Spleen (tissue), 7 donors: ENCODE measurements around the gene ASTE1.
"Not testable (repeated sequence)": the region's sequence is repeated elsewhere in the genome, so short reads cannot be mapped to it uniquely, and the experiment has no call there.

Experiments used
- CTCF ChIP-seq, 11 experiments: fragments of 200-600 bp in 7 of 11; fragments of 450-650 bp in 4 of 11; sonication (generic) in 4 of 11; IDR thresholded peaks in 8 of 11; conservative IDR thresholded peaks in 3 of 11; 1 replicate in 7 of 11; 2 replicates in 4 of 11; pipeline versions ENCODE4 v1.4.0 to v1.8.0; 2016 to 2021; ENCODE audit warnings: antibody characterized with exemption in 11 of 11, inconsistent platforms in 4 of 11, mild to moderate bottlenecking in 1 of 11
- POLR2A ChIP-seq, 3 donors: fragments of 450-650 bp; IDR thresholded peaks; one replicate each; pipeline ENCODE4 v1.5.1; 2017; ENCODE audit warnings: antibody characterized with exemption in 3 of 3, mild to moderate bottlenecking in 1 of 3
- POLR2AphosphoS5 ChIP-seq, 3 donors: sonication (generic); formaldehyde crosslinking; IDR thresholded peaks; one replicate each; pipeline ENCODE4 v1.5.1; 2017; ENCODE audit warnings: antibody characterized with exemption in 3 of 3
- donor health status: DM: no; HTN: no; CAD: no; lungs with moderate emphysema.
- donor health status: DM: no; HTN: no; CAD: no.
- donor health status: DM: no; HTN: no; CAD: no.

DNA sequence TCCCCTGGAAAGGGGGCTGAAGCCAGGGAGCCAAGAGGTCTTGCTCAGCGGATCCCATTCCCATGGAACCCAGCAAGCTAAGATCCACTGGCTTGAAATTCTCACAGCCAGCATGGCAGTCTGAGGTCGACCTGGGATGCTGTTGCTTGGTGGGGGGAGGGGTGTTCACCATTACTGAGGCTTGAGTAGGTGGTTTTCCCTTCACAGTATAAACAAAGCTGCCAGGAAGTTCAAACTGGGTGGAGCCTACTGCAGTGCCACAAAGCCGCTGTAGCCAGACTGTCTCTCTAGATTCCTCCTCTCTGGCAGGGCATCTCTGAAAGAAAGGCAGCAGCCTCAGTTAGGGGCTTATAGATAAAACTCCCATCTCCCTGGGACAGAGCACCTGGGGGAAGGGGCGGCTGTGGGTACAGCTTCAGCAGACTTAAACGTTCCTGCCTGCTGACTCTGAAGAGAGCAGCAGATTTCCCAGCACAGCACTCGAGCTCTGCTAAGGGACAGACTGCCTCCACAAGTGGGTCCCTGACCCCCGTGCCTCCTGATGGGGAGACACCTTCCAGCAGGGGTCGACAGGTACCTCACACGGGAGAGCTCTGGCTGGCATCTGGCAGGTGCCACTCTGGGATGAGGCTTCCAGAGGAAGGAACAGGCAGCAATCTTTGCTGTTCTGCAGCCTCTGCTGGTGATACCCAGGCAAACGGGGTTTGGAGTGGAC lies 15.8 kb upstream of the ASTE1 start:
- not testable (repeated sequence) for TF ChIP-seq POLR2AphosphoS5 (IDR thresholded peaks at IDR 0.05); CTCF (IDR thresholded peaks at IDR 0.05 in 8 of 11, conservative IDR thresholded peaks at IDR 0.05 in 3 of 11); POLR2A (IDR thresholded peaks at IDR 0.05)
